K562 (cell line): ENCODE data around the gene SGMS1. TPM values are rescaled to one million over a fixed set of nuclear protein-coding genes. Genes with fewer than 3 reads are reported as not detected.
A peak's percentile ranks its signal among the peaks of the same experiment; 100 is the strongest.

Experiments used
- ATAC-seq: fragments of 200-7000 bp; cut with Tn5 transposase; 3 replicates; pipeline ENCODE4 v1.9.1; 2020; ENCODE audit warnings: moderate library complexity
- BruUV-seq: library from RNA; stranded (reverse); fragments of 400-500 nt; replicated peaks from 2 replicates; lab custom pipeline; 2021; lab: Mats Ljungman, UMichigan
- CTCF ChIA-PET: fragments of 300-600 bp; formaldehyde crosslinking; extraction: SDS; loops from one replicate; lab custom pipeline; 2021; ENCODE audit warnings: low intra/inter-chr PET ratio; lab: Yijun Ruan, JAX
- POLR2A ChIA-PET: fragments of 300-600, 350-650 bp; sonication (Branson Sonifier 250); formaldehyde crosslinking; extraction: SDS; loops from one replicate; lab custom pipeline; 2021; ENCODE audit warnings: antibody characterized with exemption, inconsistent platforms; lab: Yijun Ruan, JAX
- DNase-seq, 4 experiments: peaks; one replicate each; pipeline versions ENCODE4 v3.0.0 to v3.0.0-alpha.2; 2011 to 2018; ENCODE audit warnings: low spot score in 3 of 4, mixed read lengths in 3 of 4; ENCODE audit errors: extremely low read depth in 1 of 4
- FAIRE-seq: peaks from 2 replicates; lab custom pipeline; 2011; peaks lifted over from hg19 to GRCh38; lab: Jason Lieb, UNC
- H2AFZ ChIP-seq: 2 replicates; pipeline ENCODE4 v1.6.0; 2011; ENCODE audit warnings: low read depth, low read length, control low read depth, inconsistent platforms
- H3K27ac ChIP-seq: fragments of 200-600 bp; 3 replicates; pipeline ENCODE4 v1.8.0; 2011; ENCODE audit warnings: low read depth, mild to moderate bottlenecking, control low read depth, inconsistent platforms, low read length, moderate library complexity, mixed read lengths; ENCODE audit errors: extremely low read depth
- H3K27me3 ChIP-seq, 2 experiments: fragments of 300-600 bp in 1 of 2; 2 replicates in 1 of 2; 3 replicates in 1 of 2; pipeline versions ENCODE4 v1.6.0 to v1.8.0; 2011; ENCODE audit warnings: inconsistent platforms in 2 of 2, low read length in 2 of 2, mild to moderate bottlenecking in 1 of 2, mixed read lengths in 1 of 2, moderate library complexity in 1 of 2; ENCODE audit not compliant: control insufficient read depth in 2 of 2, insufficient read depth in 2 of 2
- H3K36me3 ChIP-seq: fragments of 300-600 bp; 3 replicates; pipeline ENCODE4 v1.8.0; 2011; ENCODE audit warnings: mild to moderate bottlenecking, low read length, inconsistent platforms; ENCODE audit not compliant: control insufficient read depth, insufficient read depth
- H3K4me1 ChIP-seq, 2 experiments: fragments of 200-600 bp in 1 of 2; replicated peaks in 1 of 2; 2 replicates in 1 of 2; 3 replicates in 1 of 2; pipeline versions ENCODE4 v1.5.1 to v1.8.0; 2011; ENCODE audit warnings: inconsistent platforms in 2 of 2, low read length in 2 of 2, mild to moderate bottlenecking in 1 of 2, mixed read lengths in 1 of 2, moderate library complexity in 1 of 2; ENCODE audit not compliant: control insufficient read depth in 2 of 2, insufficient read depth in 2 of 2
- H3K4me2 ChIP-seq: 2 replicates; pipeline ENCODE4 v1.6.1; 2011; ENCODE audit warnings: low read length, control low read depth, inconsistent platforms, mixed read lengths; ENCODE audit not compliant: insufficient read depth
- H3K4me3 ChIP-seq: fragments of 200-600 bp; sonication (generic), shearing (Covaris generic); 2 replicates; pipeline ENCODE4 v1.5.1; 2016; ENCODE audit warnings: control low read depth, inconsistent platforms
- H3K79me2 ChIP-seq: fragments of 200-600 bp; 3 replicates; pipeline ENCODE4 v1.8.0; 2011; ENCODE audit warnings: low read length, inconsistent platforms; ENCODE audit not compliant: control insufficient read depth, insufficient read depth
- H3K9ac ChIP-seq, 2 experiments: 2 replicates each; pipeline versions ENCODE4 v1.6.0 to v1.6.1; 2011; ENCODE audit warnings: low read depth in 2 of 2, low read length in 2 of 2, control low read depth in 1 of 2, inconsistent platforms in 1 of 2, mild to moderate bottlenecking in 1 of 2, mixed read lengths in 1 of 2; ENCODE audit not compliant: insufficient read depth in 1 of 2
- H3K9me1 ChIP-seq: one replicate; pipeline ENCODE4 v1.6.0; 2011; ENCODE audit warnings: inconsistent platforms, mild to moderate bottlenecking, low read length, moderate library complexity; ENCODE audit not compliant: control insufficient read depth, insufficient read depth
- H3K9me3 ChIP-seq: replicated peaks from 2 replicates; pipeline ENCODE4 v1.5.1; 2011; ENCODE audit warnings: low read depth, low read length, inconsistent platforms; ENCODE audit not compliant: control insufficient read depth, insufficient read depth
- H4K20me1 ChIP-seq: replicated peaks from 2 replicates; pipeline ENCODE4 v1.6.1; 2011; ENCODE audit warnings: low read length, inconsistent platforms, mixed read lengths; ENCODE audit not compliant: control insufficient read depth, insufficient read depth
- ARID1B ChIP-seq: fragments of 450-650 bp; IDR thresholded peaks from 2 replicates; pipeline ENCODE4 v1.6.1; 2016; ENCODE audit warnings: antibody characterized with exemption, mild to moderate bottlenecking, inconsistent platforms
- ESRRB ChIP-seq: fragments of 250-450 bp; sonication (Bioruptor Pico); IDR thresholded peaks from 2 replicates; pipeline ENCODE4 v1.5.0; 2020; ENCODE audit warnings: mild to moderate bottlenecking, moderate library complexity, borderline replicate concordance
- HDAC3 ChIP-seq: fragments of 450-650 bp; IDR thresholded peaks from 2 replicates; pipeline ENCODE4 v1.6.1; 2018; ENCODE audit warnings: borderline replicate concordance, mild to moderate bottlenecking, moderate library complexity; ENCODE audit not compliant: partially characterized antibody
- MTA2 ChIP-seq: fragments of 450-650 bp; IDR thresholded peaks from 2 replicates; pipeline ENCODE4 v1.6.1; 2016; ENCODE audit warnings: low read depth
- POLR2A ChIP-seq: fragments of 450-650 bp; conservative IDR thresholded peaks from 2 replicates; pipeline ENCODE4 v1.6.1; 2016
- SOX6 ChIP-seq: fragments of 450-650 bp; IDR thresholded peaks from 2 replicates; pipeline ENCODE4 v1.6.1; 2014; ENCODE audit warnings: mild to moderate bottlenecking
- TAF1 ChIP-seq: IDR thresholded peaks from 2 replicates; pipeline ENCODE4 v1.6.1; 2011; ENCODE audit warnings: mild to moderate bottlenecking, low read length, moderate library complexity; ENCODE audit not compliant: insufficient read depth, control insufficient read depth, severe bottlenecking; ENCODE audit errors: extremely low read depth
- ZNF24 ChIP-seq: fragments of 450-650 bp; IDR thresholded peaks from 2 replicates; pipeline ENCODE4 v1.6.1; 2016
- ZNF584 ChIP-seq: fragments of 200-800 bp; sonication (Bioruptor generic); IDR thresholded peaks from 2 replicates; pipeline ENCODE4 v1.6.1; 2016; ENCODE audit warnings: low read depth, mild to moderate bottlenecking, missing genetic modification characterization, missing compliant biosample characterization
- WGBS: fragments of 100-300 bp; shearing (Covaris generic); methylation state at CpG from one replicate; pipeline ENCODE4 v1.1.6; 2016; ENCODE audit warnings: low coverage, mixed read lengths; ENCODE audit not compliant: insufficient coverage; ENCODE audit errors: missing lambda C conversion rate; 5-methylcytosine and 5-hydroxymethylcytosine counted together
- in situ Hi-C: fragments of 300-500 bp; cut with MboI; formaldehyde crosslinking; loops from 4 replicates; pipeline ENCODE4 v1.15.0; 2018; ENCODE audit warnings: inconsistent platforms, mixed read lengths
- intact Hi-C: fragments of 100-400 bp; cut with micrococcal nuclease; formaldehyde crosslinking; loops from 2 replicates; pipeline ENCODE4 v1.14.2; 2022
- polyA plus RNA-seq, 8 experiments: library from polyadenylated mRNA; depleted of rRNA in 4 of 8; stranded (reverse) in 5 of 8; unstranded in 3 of 8; fragments of >200 nt; fragmentation: Nextera tagmentation in 2 of 8; fragmentation: Illumina TruSeq in 1 of 8; extraction: Ambion mirVana in 2 of 8; extraction: Trizol in 1 of 8; gene quantifications; 2 replicates each; pipeline versions ENCODE4 v1.2.1 to v1.2.3, GENCODE V29; 2011 to 2014; ENCODE audit warnings: inconsistent platforms in 1 of 8, missing spikeins in 1 of 8
- total RNA-seq, 7 experiments: library from RNA; depleted of rRNA in 6 of 7; stranded (reverse); fragments of >200 nt in 6 of 7; fragmentation: Illumina TruSeq in 2 of 7; extraction: Trizol in 2 of 7; gene quantifications; 2 replicates each; pipeline versions ENCODE4 v1.2.1 to v1.2.3, GENCODE V29; 2011 to 2021; ENCODE audit warnings: low replicate concordance in 1 of 7
- TF ChIP-seq, protein P1 (sequence below): fragments of 450-650 bp; IDR thresholded peaks from 2 replicates; pipeline ENCODE4 v1.6.1; 2016; ENCODE audit warnings: antibody characterized with exemption
- TF ChIP-seq, protein P2 (sequence below), 2 experiments: fragments of 450-650 bp; formaldehyde crosslinking in 1 of 2; IDR thresholded peaks; 2 replicates each; pipeline versions ENCODE4 v1.4.0 to v1.6.1; 2014 to 2020; ENCODE audit warnings: mild to moderate bottlenecking in 2 of 2, borderline replicate concordance in 1 of 2, low read depth in 1 of 2

Gene SGMS1
- total and polyA plus RNA-seq, 9 of the 15 experiments (the other 6 are each of a cell fraction or from before 2014, with no cell fraction given): 22.6 to 232 (median 82.2) TPM

DNA sequence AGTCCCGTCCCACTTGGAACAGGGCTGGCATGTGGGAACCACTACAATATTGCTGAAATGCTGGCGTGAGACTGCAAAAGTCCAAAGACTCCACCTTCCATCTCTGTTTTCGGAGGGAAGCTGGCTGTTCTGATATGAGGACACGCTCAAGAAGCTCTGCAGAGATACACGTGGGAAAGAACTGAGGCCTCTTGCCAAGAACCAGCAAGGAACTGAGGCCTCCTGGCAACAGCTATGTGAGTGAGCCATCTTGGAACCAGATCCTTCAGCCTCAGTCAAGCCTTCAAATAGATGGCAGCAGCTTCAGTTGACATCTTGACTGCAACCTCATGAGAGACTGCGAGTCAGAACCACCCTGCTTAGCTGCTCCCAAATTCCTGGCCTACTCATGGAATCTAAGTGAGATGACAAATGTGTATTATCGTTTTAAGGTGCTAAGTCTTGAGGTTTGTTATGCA is 30.8 kb downstream of the SGMS1 start:
- FAIRE-seq: peak; percentile 86
- TF ChIP-seq ZNF584: peak; percentile 84
- TF ChIP-seq HDAC3: peak; percentile 17
- TF ChIP-seq MTA2: peak; percentile 68
- no peak for TF ChIP-seq ESRRB (CRISPR knock-in tag)
- TF ChIP-seq ZNF24: no peak
- TF ChIP-seq POLR2A: no peak
- TF ChIP-seq TAF1: peak; percentile 26
- 0 out of 2 replicates have a peak, but pooled peaks have one; percentile 32 for TF ChIP-seq SOX6
- TF ChIP-seq, protein P1, sequence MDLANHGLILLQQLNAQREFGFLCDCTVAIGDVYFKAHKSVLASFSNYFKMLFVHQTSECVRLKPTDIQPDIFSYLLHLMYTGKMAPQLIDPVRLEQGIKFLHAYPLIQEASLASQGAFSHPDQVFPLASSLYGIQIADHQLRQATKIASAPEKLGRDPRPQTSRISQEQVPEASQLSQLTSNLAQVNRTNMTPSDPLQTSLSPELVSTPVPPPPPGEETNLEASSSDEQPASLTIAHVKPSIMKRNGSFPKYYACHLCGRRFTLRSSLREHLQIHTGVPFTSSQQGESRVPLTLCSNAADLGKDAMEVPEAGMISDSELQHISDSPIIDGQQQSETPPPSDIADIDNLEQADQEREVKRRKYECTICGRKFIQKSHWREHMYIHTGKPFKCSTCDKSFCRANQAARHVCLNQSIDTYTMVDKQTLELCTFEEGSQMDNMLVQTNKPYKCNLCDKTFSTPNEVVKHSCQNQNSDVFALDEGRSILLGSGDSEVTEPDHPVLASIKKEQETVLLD: peak; percentile 76; the same call in 1 of the 2 replicates
- TF ChIP-seq, protein P2, sequence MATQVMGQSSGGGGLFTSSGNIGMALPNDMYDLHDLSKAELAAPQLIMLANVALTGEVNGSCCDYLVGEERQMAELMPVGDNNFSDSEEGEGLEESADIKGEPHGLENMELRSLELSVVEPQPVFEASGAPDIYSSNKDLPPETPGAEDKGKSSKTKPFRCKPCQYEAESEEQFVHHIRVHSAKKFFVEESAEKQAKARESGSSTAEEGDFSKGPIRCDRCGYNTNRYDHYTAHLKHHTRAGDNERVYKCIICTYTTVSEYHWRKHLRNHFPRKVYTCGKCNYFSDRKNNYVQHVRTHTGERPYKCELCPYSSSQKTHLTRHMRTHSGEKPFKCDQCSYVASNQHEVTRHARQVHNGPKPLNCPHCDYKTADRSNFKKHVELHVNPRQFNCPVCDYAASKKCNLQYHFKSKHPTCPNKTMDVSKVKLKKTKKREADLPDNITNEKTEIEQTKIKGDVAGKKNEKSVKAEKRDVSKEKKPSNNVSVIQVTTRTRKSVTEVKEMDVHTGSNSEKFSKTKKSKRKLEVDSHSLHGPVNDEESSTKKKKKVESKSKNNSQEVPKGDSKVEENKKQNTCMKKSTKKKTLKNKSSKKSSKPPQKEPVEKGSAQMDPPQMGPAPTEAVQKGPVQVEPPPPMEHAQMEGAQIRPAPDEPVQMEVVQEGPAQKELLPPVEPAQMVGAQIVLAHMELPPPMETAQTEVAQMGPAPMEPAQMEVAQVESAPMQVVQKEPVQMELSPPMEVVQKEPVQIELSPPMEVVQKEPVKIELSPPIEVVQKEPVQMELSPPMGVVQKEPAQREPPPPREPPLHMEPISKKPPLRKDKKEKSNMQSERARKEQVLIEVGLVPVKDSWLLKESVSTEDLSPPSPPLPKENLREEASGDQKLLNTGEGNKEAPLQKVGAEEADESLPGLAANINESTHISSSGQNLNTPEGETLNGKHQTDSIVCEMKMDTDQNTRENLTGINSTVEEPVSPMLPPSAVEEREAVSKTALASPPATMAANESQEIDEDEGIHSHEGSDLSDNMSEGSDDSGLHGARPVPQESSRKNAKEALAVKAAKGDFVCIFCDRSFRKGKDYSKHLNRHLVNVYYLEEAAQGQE (IDR thresholded peaks at IDR 0.05; ENCODE audit: borderline replicate concordance): no peak
- TF ChIP-seq, protein P2 (CRISPR knock-in tag; IDR thresholded peaks at IDR 0.05; ENCODE audit: low read depth): no peak
- peak; percentile 87 for TF ChIP-seq ARID1B

More for the DNA sequence above, 30.8 kb downstream of the SGMS1 start:
- peak overlapping the region; percentile 66 for H3K4me2 ChIP-seq
- H3K9ac ChIP-seq: peak overlapping the region; percentile 18 to 49; a peak in 3 of 4 replicates
- intact Hi-C loops: no loop called here
- 7% methylated on average over 7 of the region's 7 CpGs for WGBS
- peaks cover 82% of the 10 kb centered on the region for H3K79me2 ChIP-seq
- no peaks in the 10 kb centered on the region for H3K27me3 ChIP-seq
- DNase-seq (peak in 2 of 4 experiments; percentile 62 to 89), ATAC-seq (peak; percentile 74)
- ChIA-PET POLR2A (interaction anchor here (0.8 to 8.2 kb wide), 7 partner anchors 10 to 49 kb away, joined by 4 to 67 read pairs (median 7); partner anchors contain the start of gene SGMS1), CTCF (no interaction called here)
- H4K20me1 ChIP-seq: no peaks in the 10 kb centered on the region
- no peak overlapping the region for H3K4me3 ChIP-seq
- peak overlapping the region; percentile 78 for H2AFZ ChIP-seq
- no TSS peak for BruUV-seq
- H3K4me1 ChIP-seq: peaks cover 6 to 43% of the 10 kb centered on the region in 2 experiments; a peak in 3 of 5 replicates
- no peaks in the 10 kb centered on the region for H3K9me1 ChIP-seq
- in situ Hi-C loops: no loop called here
- H3K36me3 ChIP-seq: peaks cover 29% of the 10 kb centered on the region
- peak overlapping the region; percentile 81 for H3K27ac ChIP-seq
- H3K9me3 ChIP-seq: no peaks in the 10 kb centered on the region
